ENCODE measurements around the gene PRKCE. TPM values are rescaled to one million over a fixed set of nuclear protein-coding genes. Genes with fewer than 3 reads are reported as not detected.

Gene PRKCE
- total RNA-seq, 2 donors from 2014 or later = 7.3 to 20.8 TPM

- TF ChIP-seq POLR2A (IDR thresholded peaks at IDR 0.05) = no peak
- TF ChIP-seq, protein P1, sequence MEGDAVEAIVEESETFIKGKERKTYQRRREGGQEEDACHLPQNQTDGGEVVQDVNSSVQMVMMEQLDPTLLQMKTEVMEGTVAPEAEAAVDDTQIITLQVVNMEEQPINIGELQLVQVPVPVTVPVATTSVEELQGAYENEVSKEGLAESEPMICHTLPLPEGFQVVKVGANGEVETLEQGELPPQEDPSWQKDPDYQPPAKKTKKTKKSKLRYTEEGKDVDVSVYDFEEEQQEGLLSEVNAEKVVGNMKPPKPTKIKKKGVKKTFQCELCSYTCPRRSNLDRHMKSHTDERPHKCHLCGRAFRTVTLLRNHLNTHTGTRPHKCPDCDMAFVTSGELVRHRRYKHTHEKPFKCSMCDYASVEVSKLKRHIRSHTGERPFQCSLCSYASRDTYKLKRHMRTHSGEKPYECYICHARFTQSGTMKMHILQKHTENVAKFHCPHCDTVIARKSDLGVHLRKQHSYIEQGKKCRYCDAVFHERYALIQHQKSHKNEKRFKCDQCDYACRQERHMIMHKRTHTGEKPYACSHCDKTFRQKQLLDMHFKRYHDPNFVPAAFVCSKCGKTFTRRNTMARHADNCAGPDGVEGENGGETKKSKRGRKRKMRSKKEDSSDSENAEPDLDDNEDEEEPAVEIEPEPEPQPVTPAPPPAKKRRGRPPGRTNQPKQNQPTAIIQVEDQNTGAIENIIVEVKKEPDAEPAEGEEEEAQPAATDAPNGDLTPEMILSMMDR (IDR thresholded peaks at IDR 0.05) = no peak
- H3K9me3 ChIP-seq = no peaks in the 10 kb centered on the region
- intact Hi-C loops (cut with DNase I) = no loop called here
- no peaks in the 10 kb centered on the region for H3K36me3 ChIP-seq (replicated peaks in 1 of 2; ENCODE audit: insufficient read depth in 1 of 2, low read depth in 2 of 2)
- DNase-seq = no peak
- no peak overlapping the region for H3K4me3 ChIP-seq
- no peaks in the 10 kb centered on the region for H3K27me3 ChIP-seq
- 86 to 90% methylated on average over 2 to 4 of the region's 4 CpGs for WGBS, 2 donors
- no peaks in the 10 kb centered on the region for H3K4me1 ChIP-seq
- H3K27ac ChIP-seq = no peak overlapping the region
- no peak for ATAC-seq
Observed at GRCh38 chr2:45978302-45978859, 326.9 kb downstream of the PRKCE start.

DNA sequence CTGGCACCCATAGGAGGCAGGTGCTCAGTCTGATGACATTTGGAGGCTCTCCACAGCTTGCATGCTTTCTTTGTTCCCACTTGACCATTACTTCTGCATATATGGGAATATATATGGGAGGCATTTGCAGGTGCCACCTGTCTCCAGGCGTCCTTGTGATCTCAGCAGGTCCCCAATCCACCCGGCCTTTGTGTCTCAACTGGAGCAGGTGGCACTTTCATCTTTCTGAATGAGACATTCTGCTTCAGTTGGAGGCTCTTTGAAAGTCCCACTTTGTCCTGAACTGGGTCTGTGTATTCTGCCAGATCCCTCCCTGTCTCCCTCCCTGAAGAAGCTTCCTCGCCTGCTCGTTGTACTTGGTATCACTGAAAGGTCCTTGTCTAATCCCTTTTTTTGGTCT, 327.6 kb downstream of the PRKCE start:
- Histone ChIP-seq H3K4me1 (no peaks in the 10 kb centered on the region), H3K36me3 (replicated peaks in 1 of 2; ENCODE audit: insufficient read depth in 1 of 2, low read depth in 2 of 2) (no peaks in the 10 kb centered on the region), H3K27ac (no peak overlapping the region), H3K9me3 (no peaks in the 10 kb centered on the region), H3K27me3 (no peaks in the 10 kb centered on the region), H3K4me3 (no peak overlapping the region)
- intact Hi-C loops (cut with DNase I) = no loop called here
- no peak for ATAC-seq
- 84 to 93% methylated on average over 4 of the region's 4 CpGs for WGBS, 2 donors
- DNase-seq = no peak
- TF ChIP-seq, protein P1 (IDR thresholded peaks at IDR 0.05) = no peak
- TF ChIP-seq POLR2A (IDR thresholded peaks at IDR 0.05) = no peak

DNA sequence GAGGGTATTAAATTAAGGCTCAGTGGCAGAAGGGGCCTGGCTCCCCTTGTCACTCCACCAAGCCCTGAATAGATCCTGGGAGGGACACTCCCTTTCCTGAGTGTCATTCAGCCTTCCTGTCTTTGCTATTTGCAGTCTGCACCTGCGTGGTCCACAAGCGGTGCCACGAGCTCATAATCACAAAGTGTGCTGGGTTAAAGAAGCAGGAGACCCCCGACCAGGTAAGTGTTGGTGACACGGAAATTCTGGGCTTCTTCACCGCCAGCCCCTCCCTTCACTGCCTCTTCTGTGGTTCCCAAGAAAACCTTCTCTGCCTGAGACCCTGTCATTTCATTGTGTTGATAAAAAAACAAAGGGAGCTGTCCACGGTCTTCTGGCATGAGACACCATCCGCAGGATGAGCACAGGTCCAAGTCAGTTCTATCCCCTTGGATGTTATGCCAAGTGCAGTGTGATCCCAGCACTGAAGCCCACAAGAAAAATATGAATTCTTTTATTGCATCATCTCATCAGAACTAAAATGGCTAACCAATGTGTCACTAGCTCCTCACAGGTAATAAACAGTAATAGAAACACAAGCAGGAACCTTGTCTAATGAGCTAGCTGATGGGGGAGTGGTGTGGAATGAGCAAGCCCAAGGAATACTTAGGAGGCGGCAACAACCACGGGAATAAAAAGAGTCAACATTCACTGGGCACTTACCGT, 328.8 kb downstream of the PRKCE start:
- DNase-seq = no peak
- Histone ChIP-seq H3K27me3 (no peaks in the 10 kb centered on the region), H3K27ac (no peak overlapping the region), H3K4me1 (no peaks in the 10 kb centered on the region), H3K9me3 (no peaks in the 10 kb centered on the region), H3K36me3 (replicated peaks in 1 of 2; ENCODE audit: insufficient read depth in 1 of 2, low read depth in 2 of 2) (no peaks in the 10 kb centered on the region), H3K4me3 (no peak overlapping the region)
- TF ChIP-seq POLR2A (IDR thresholded peaks at IDR 0.05) = no peak
- TF ChIP-seq, protein P1 (IDR thresholded peaks at IDR 0.05) = no peak
- ATAC-seq = no peak
- intact Hi-C loops (cut with DNase I) = no loop called here
- 78 to 79% methylated on average over 11 of the region's 11 CpGs for WGBS, 2 donors

DNA sequence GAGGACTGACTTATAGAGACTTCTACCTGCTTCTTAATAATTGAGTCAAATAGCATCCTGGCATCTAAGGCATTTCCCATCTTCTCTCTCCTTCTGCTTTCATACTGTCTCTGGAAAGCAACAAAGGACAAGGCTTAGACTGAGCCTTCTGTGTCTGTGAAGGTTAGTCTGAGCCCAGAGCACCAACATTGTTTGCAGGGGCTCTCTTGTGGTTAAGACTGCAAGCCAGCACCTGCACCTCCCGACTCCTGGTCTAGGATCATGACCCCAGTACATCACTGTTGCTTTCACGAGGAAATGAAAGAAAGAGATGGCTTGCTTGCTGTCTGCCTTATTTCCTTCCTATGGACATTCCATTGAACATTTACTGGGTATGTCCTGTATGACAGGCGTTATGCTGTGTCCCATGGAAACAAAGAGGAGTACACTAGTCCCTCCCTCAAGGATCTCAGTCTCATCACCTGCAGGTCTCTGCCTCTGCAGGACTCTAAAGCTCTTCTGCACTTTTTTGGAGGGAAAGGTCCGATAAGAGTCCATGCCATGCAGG, 330.0 kb downstream of the PRKCE start:
- Histone ChIP-seq H3K36me3 (replicated peaks in 1 of 2; ENCODE audit: insufficient read depth in 1 of 2, low read depth in 2 of 2) (no peaks in the 10 kb centered on the region), H3K27ac (no peak overlapping the region), H3K27me3 (no peaks in the 10 kb centered on the region), H3K9me3 (no peaks in the 10 kb centered on the region), H3K4me3 (no peak overlapping the region), H3K4me1 (no peaks in the 10 kb centered on the region)
- intact Hi-C loops (cut with DNase I) = no loop called here
- no peak for TF ChIP-seq POLR2A (IDR thresholded peaks at IDR 0.05)
- TF ChIP-seq, protein P1 (IDR thresholded peaks at IDR 0.05) = no peak
- 77 to 85% methylated on average over 4 of the region's 4 CpGs for WGBS, 2 donors
- DNase-seq = no peak
- no peak for ATAC-seq

Data from body of pancreas (tissue), 4 donors.